CD4-positive, alpha-beta T cell treated with Interferon gamma for 1 hour (primary cell): ENCODE data around the gene RNASE13.

Experiments used
- DNase-seq: peaks from one replicate; pipeline ENCODE4 v3.0.0-alpha.2; 2020

RNASE13 gene, protein sequence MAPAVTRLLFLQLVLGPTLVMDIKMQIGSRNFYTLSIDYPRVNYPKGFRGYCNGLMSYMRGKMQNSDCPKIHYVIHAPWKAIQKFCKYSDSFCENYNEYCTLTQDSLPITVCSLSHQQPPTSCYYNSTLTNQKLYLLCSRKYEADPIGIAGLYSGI

DNA sequence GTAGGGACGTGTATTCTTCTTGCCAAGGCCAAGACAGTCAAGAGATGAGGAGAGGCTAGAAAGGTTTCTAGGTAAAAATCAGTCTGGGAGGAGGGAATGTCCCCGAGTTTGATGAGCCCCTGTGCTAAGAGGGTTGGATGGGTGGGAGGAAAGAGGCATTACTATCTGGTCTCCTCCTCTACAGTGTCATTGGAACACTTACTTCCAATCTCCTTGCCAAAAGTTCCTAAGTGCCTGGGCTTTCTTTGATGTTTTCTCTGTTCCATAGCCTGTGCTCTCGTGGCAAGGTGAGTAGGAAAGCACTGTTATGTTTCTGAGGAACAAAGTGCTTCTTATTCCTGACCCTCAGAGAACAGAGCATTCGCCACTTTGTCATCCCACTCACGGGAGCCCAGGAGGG is at the start of gene RNASE13:
Gene RNASE13 (minus strand): TSS at position 101 of the 400 bp plus-strand sequence. CDS start 519 bp downstream, outside the sequence.
- DNase-seq, result no peak

DNA sequence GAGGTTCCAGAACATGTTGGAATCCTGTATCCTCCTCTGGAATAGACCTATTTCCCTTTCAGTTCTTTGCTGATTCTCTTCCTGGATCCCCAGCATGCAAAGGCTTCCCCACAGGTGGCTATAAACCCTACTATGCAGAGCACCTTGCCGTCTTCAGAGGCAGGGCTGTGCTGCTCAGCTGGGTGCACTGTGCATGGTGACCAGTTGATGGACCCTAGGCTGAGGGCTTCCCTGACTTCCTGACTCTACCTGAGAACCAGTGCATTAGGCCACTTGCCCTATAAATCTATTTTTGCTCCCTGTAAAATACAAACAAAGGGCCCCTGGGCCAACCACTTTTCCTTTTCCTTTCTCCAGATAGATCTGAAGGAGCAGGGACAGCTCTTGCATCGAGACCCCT is 49.8 kb upstream of the RNASE13 start:
- no peak for DNase-seq

DNA sequence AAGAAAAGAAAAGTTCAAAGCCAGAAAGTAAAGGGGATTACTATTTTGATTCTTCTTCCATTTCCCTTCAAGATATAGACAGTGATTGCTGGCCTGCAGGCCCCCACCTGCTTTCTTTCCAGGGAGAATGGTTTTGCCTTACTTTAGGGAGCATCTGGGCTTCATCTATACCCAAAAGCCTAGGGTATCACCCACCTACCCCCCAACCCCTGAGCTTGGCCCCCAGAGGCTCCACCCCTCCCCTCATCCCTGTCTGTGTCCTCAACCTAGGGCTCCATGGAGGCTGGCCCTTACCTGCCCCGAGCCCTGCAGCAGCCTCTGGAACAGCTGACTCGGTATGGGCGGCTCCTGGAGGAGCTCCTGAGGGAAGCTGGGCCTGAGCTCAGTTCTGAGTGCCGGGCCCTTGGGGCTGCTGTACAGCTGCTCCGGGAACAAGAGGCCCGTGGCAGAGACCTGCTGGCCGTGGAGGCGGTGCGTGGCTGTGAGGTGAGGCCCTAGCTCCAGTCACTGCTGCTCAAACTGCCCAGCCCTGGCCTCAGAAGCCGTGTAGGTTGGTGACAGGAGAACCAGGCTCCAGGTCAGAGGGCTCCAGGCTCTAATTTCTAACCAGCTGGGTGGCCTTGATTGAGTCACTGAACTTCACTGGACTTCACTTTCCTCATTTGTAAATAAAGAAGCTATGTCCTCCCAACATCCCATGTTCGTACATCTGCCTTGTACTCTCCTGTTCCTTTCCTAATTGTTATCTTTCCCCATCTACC is 49.1 kb upstream of the RNASE13 start:
- DNase-seq, result no peak

DNA sequence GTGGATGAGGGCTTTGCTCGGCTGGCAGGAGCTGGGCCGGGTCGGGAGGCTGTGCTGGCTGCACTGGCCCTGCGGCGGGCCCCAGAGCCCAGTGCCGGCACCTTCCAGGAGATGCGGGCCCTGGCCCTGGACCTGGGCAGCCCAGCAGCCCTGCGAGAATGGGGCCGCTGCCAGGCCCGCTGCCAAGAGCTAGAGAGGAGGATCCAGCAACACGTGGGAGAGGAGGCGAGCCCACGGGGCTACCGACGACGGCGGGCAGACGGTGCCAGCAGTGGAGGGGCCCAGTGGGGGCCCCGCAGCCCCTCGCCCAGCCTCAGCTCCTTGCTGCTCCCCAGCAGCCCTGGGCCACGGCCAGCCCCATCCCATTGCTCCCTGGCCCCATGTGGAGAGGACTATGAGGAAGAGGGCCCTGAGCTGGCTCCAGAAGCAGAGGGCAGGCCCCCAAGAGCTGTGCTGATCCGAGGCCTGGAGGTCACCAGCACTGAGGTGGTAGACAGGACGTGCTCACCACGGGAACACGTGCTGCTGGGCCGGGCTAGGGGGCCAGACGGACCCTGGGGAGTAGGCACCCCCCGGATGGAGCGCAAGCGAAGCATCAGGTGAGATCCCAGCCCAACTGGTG is 47.0 kb upstream of the RNASE13 start:
- no peak for DNase-seq

DNA sequence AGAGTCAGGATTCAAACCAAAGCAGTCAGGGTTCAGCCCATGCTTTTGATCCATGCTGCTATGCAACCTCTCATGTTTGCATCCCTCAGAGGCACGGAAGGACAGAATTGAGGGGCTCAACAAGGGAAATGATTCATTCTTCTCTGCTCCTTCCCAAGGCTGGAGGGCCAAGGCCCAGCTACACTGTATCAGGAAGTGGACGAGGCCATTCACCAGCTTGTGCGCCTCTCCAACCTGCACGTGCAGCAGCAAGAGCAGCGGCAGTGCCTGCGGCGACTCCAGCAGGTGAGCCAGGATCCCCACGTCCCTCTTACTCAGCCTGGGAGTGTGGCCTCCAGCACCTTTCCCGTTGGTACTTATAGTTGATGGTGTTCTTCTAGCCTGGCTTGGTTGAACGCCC is 44.1 kb upstream of the RNASE13 start:
- no peak for DNase-seq

DNA sequence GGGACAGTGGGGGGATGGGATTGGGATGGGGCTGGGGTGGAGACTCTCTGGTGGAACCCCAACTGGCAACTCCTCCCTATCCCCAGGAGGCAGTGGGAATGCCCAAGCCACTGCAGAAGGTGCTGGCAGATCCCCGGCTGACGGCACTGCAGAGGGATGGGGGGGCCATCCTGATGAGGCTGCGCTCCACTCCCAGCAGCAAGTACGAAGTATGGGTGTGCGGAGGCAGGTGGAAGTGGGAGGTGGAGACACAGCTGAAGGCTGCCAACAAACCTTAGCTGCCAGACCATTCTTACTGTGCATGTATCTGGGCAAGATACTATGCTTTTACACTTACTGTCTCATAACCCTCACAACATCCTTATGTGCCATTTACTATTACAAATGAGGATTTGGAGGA is 43.7 kb upstream of the RNASE13 start:
- no peak for DNase-seq

DNA sequence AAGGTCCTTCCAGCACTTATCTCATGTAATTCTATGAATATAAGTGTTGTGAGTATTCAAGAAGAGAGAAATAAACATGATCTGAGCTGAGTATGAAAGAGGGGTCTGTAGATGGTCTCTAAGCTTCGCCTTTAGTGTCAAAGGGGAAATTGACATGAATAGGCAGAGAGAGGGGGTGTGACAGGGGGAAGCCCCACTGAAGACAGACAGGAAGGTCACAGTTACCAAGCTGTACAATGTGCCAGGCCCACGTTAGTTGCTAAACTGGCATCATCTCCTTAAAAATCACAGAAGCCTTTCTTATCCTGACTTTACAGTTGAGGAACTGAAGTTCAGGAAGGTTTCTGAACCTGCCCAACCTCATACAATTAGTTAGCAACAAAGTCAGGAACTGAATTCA is 43.1 kb upstream of the RNASE13 start:
- no peak for DNase-seq

DNA sequence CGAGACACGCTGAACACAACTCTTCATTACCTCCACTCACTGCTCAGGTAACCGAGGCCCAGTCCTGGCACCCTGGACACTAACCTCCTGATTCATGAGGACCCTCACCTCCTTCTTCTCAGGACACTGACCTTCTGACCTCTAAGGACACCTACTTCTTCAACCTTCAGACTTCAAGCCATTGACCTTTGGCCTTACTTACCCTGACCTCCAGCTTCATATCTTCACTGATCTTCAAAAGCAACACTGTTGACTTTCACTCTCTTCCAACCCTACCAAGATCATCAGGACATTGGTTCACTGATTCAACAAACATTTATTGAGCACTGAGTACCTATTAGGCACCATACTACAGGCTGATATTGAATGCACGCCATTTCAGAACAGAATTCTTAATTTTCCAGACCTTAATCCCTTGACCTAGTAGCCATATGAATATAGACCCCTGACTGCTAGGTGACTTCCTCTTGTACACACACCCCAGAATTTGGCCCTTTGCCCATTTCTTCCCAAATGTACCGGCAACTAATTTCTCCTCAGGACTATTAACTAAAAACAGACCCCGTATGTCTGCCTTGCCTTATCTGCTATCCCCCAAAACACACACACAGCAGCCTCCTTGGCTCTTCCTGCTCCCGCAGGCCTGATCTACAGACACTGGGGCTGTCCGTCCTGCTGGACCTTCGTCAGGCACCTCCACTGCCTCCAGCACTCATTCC is 41.3 kb upstream of the RNASE13 start:
- no peak for DNase-seq

DNA sequence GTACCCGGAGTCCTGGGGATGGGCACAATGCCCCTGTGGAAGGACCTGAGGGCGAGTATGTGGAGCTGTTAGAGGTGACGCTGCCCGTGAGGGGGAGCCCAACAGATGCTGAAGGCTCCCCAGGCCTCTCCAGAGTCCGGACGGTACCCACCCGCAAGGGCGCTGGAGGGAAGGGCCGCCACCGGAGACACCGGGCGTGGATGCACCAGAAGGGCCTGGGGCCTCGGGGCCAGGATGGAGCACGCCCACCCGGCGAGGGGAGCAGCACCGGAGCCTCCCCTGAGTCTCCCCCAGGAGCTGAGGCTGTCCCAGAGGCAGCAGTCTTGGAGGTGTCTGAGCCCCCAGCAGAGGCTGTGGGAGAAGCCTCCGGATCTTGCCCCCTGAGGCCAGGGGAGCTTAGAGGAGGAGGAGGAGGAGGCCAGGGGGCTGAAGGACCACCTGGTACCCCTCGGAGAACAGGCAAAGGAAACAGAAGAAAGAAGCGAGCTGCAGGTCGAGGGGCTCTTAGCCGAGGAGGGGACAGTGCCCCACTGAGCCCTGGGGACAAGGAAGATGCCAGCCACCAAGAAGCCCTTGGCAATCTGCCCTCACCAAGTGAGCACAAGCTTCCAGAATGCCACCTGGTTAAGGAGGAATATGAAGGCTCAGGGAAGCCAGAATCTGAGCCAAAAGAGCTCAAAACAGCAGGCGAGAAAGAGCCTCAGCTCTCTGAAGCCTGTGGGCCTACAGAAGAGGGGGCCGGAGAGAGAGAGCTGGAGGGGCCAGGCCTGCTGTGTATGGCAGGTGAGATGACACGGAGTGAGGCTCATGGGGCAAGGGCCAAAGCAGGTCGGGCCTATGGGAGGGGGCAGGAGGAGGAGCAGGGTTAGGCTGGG is 40.0 kb upstream of the RNASE13 start:
- no peak for DNase-seq

DNA sequence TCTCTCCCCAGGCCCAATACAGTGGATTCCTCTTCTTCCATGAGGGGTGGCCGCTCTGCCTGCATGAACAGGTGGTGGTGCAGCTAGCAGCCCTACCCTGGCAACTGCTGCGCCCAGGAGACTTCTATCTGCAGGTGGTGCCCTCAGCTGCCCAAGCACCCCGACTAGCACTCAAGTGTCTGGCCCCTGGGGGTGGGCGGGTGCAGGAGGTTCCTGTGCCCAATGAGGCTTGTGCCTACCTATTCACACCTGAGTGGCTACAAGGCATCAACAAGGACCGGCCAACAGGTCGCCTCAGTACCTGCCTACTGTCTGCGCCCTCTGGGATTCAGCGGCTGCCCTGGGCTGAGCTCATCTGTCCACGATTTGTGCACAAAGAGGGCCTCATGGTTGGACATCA is 39.3 kb upstream of the RNASE13 start:
- no peak for DNase-seq

DNA sequence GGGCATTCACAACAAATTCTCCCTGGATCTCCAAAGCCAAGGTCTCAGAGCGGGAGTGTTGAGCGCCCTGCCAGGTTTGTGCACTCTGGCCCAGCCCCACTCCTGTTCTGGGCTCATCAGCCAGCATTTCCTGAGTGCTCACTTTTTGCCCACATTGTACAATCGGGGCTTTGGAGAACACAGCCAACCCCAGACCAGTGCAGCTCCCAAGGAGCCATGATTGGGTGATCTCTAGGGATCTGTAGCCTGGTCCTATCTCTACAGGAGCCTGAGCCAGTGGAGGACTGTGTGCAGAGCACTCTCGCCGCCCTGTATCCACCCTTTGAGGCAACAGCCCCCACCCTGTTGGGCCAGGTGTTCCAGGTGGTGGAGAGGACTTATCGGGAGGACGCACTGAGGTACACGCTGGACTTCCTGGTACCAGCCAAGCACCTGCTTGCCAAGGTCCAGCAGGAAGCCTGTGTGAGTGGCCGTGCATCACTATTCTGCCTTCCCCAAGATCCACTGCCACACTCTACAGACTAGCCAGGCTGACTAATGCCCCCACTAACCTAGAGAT is 38.3 kb upstream of the RNASE13 start:
- DNase-seq, result no peak

DNA sequence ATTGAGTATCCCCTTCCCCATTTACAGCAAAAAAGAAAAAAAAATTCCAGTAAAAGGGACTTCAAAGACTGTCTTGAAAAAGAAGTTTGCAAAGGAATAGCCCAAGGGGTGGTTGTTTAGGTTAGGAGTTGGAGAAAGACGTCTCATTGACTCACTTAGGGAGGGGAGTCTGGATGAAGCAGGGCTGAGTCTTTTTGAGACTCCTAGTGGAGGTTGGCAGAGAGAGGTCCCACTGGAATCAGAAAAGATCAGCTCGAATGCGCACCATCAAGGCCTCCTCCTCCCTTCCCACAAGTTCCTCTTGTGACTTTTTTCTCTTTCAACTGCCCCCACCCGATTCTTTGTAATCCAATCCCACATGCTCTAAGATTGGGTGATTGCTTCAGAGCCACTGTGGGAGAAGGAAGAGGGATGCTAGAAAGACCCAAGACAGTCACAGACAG is 37.4 kb upstream of the RNASE13 start:
- no peak for DNase-seq

DNA sequence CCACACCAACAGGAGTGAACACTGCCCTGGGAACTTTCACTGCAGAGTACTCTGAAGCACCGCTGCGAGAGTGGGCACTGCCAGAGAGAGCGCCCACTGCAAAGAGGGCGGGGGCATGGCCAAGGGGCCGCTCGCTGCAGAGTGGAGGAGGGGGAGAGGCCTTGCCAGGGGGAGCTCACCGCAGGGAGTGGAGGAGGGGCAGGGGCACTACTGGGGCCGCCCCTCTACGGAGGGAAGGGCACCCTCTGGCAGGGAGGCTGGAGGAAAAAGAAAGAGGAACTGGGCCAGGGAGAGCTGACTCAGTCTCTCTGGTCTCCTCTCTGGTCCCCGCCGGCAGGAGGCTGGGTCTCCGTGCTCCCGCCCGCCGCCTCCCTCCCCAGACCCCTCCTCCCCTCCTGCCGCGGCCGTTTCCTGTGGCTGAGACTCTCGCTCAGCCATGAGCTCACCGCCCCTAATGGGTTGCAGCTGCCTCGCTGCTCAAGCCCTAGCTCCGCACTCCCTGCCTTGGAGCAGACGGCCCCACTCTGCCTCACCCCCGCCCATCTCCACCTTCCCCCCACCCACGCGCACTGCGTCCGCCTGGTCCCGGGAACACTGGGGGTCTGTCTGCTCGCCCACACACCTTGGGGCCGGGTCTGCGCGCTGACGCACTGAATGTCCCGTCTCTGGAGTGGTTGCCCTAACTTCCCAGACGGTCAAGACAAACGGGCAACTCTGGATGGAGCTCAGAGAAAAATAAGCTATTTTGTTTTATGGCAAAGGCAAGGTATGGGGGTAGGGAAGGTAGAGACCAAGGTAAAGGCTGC is 36.8 kb upstream of the RNASE13 start:
- peak; percentile 71 for DNase-seq

DNA sequence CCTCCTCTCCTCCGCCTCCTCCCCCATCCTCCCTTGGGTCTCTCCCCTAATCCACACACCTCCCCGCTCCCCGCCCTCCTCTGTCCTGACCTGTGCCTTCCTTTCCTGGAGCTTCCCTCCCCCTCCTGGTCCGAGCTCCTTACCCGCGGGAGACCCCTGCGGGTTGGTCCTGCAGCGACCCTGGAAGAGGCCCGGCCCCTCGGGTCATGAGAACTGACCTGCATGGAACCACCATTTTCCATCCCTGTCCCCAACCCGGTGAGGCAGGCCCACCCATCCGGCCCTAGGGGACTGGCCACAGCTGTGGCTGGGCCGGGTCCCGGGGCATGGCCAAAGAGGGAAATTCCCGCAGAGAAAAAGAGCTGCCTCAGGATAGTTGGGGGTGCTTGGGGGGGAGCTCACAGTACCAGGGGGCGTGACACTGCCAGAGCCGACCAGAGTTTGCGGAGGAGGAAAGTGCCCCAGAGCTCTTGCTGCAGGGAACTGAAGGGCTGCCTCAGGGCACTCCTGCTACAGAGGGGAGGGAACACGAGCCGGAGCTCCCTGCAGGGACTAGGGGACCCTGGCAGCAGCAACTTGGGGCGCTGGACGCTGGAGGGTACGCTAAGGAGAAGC is 36.1 kb upstream of the RNASE13 start:
- peak; percentile 33 for DNase-seq

DNA sequence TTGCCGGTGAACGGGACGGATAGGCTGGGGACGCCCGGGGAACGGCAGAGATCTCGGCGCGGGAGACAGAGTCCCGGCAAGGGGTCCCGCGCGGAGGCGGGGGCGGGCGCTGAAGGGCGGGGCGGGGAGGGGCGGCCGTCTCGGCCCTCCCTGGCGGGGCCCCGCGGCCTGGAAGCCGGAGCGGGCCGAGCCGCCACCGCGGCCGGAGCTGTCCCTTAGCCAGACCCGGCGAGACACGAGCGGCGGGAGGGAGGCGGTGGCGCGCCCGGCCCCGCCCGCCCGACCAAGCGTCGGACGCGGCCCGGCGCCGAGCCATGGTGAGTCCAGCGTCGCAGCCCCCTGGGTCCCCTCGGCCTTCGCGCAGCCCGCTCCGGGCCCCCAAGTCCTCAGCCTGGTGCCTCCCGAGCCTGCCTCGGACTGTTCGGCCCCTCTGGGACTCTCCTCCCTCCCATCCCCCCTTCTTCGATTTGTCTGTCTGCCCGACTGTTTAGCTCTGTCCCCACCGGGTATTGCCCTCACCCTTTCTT is 35.5 kb upstream of the RNASE13 start, which contains the start of gene ARHGEF40:
Gene ARHGEF40 (plus strand): TSS at position 222 of the 527 bp plus-strand sequence. CDS start 93 bp downstream, at position 315.
- peak; percentile 20 for DNase-seq

DNA sequence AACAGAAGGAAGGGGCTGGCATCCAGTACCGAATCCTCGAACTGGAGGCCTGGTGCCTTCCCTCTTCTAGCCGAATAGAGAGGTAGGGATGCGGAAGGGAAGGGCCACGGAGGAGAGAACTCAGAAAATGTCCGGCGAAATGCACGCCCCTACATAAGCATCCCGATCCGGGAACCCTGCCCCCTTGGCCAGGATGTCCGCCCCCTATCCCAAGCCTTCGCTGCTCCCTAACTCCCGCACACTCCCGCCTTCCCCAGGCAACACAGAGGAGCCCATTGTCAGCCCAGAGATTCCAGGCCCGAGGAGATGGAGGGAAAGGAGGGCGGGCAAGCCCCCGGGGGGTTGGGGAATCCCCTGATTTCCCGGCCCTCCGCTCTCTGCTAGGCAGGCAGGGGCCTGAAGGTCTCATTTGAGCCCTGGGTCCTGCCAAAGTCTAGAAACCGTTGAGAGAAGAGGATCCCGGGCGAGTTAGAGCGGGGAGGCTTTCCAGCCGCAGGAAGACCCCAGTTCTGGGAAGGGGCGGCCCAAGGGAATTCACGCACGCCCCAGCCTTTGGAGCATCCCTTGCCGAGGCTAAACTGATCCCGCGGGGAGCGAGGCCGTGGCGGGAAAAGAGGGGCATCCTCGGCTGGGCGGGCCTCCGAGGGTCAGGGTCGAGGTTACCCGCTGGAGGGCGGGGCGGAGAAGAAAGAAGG is 34.9 kb upstream of the RNASE13 start:
- no peak for DNase-seq

DNA sequence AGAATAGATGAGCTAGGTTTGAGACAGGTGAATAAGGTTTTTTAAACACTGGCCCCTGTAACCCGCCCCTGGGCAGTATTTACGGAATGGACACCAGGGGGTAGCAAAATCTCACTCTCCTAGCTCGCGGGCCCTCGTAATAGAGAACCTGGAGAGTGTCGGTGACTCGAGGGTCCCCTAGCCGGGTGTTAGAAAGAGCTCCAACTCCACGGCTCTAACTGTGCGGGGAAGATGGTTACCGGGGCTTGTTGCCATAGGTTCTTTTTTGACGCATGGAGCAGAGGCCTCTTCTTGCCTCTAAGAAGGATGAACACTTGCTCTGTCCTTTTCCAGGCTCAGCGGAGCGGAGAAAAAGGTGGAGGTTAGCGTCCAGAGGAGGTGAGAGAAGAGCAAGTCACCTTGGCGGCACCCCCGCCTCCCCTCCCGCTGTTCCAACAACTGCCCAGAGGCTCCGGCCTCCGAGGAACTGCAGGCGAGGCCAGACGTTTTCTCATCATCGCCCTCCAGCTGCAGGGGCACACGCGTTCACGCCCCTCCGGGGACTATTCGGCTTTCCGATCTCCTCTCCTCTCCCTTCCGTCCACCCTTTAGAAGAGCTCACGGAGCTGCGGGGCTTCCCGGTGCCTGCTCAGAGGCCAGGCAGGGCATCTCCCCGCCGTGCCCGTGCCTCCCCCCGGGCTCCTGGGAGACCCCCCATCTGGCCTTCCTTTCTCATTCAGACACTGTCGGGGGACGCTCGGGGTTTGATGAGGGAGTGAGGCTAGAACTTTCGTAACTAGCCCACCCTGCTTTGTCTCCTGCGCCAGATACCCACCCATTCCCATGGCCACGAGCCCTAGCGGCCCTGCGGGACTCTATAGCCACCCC is 34.1 kb upstream of the RNASE13 start:
- DNase-seq, result peak; percentile 65

DNA sequence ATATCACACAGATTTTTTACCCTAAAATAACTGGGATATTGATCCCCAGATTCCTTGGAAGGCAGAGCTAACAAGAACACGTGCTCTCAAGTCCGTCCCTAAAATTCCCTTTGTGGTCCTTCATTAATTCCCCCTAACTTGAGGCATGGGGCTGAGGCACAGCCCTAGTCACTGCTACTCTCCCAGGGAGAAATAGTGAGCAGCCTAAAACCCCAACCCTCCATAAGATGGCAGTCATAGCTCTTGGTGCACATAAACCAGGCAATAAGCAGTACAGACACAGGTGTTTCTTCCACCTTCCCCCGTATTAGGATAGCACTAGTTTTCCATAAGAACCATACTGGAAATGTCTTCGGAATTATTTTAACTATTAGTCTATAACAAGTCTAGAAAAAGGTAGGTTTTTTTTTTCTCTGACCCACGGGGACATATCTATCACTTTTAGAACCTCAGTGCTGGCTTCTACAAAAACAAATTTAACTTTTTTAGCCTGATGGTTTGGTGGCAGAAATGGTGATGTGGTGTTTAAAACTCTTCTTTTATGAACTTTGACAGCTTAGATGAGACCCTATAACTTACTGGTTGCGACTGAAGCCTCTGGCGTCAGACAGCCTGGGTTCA is 32.4 kb upstream of the RNASE13 start:
- DNase-seq, result no peak
